Suprapubic skin (tissue), 4 donors: ENCODE data around the gene FKBP2.

ENCODE experiments used
- EP300 ChIP-seq: sonication (generic); formaldehyde crosslinking; IDR thresholded peaks from one replicate; pipeline ENCODE4 v1.6.1; 2017; ENCODE audit warnings: antibody characterized with exemption
- POLR2A ChIP-seq, 2 donors: fragments of 450-650 bp; IDR thresholded peaks; one replicate each; pipeline ENCODE4 v1.6.1; 2017; ENCODE audit warnings: antibody characterized with exemption in 2 of 2, mild to moderate bottlenecking in 2 of 2, moderate library complexity in 2 of 2
- POLR2AphosphoS5 ChIP-seq, 3 donors: sonication (generic); formaldehyde crosslinking; IDR thresholded peaks; one replicate each; pipeline ENCODE4 v1.6.1; 2017; ENCODE audit warnings: antibody characterized with exemption in 3 of 3
- TF ChIP-seq, protein P1 (sequence below), 2 donors: fragments of 200-600 bp in 1 of 2; fragments of 450-650 bp in 1 of 2; sonication (generic) in 1 of 2; IDR thresholded peaks; one replicate each; pipeline ENCODE4 v1.5.1; 2016 to 2019; ENCODE audit warnings: antibody characterized with exemption in 2 of 2, mild to moderate bottlenecking in 1 of 2, moderate library complexity in 1 of 2

DNA sequence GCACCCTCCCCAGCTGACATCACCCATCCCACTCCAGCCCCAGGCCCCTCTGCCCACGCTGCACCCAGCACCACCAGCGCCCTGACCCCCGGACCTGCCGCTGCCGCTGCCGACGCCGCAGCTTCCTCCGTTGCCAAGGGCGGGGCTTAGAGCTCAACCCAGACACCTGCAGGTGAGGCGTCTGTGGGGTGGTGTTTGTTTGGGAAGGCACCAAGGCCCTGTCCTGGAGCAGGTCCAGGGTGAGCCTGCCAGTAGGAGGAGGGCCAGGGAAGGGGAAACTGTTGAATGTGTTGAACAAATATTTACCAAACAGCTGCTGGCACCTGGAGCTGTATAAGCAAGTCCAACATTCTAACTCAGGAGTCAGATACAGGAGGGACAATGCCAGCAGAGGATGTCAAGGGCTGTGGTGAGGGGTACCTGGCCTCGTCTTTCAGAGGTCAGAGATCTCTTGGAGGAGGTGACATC lies 3.4 kb upstream of the FKBP2 start:
- no peak for TF ChIP-seq POLR2A (IDR thresholded peaks at IDR 0.05)
- no peak for TF ChIP-seq POLR2AphosphoS5 (IDR thresholded peaks at IDR 0.05)
- TF ChIP-seq, protein P1, sequence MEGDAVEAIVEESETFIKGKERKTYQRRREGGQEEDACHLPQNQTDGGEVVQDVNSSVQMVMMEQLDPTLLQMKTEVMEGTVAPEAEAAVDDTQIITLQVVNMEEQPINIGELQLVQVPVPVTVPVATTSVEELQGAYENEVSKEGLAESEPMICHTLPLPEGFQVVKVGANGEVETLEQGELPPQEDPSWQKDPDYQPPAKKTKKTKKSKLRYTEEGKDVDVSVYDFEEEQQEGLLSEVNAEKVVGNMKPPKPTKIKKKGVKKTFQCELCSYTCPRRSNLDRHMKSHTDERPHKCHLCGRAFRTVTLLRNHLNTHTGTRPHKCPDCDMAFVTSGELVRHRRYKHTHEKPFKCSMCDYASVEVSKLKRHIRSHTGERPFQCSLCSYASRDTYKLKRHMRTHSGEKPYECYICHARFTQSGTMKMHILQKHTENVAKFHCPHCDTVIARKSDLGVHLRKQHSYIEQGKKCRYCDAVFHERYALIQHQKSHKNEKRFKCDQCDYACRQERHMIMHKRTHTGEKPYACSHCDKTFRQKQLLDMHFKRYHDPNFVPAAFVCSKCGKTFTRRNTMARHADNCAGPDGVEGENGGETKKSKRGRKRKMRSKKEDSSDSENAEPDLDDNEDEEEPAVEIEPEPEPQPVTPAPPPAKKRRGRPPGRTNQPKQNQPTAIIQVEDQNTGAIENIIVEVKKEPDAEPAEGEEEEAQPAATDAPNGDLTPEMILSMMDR (IDR thresholded peaks at IDR 0.05): no peak
- TF ChIP-seq EP300: no peak
